GM19238 (cell line): ENCODE results near the gene HBE1.
A peak's percentile ranks its signal among the peaks of the same experiment; 100 is the strongest.
"Not testable (repeated sequence)": the region's sequence is repeated elsewhere in the genome, so short reads cannot be mapped to it uniquely, and the experiment has no call there.

Experiments used
- DNase-seq: peaks from one replicate; pipeline ENCODE4 v3.0.0; 2011; ENCODE audit warnings: low spot score; ENCODE audit not compliant: insufficient read length

Gene HBE1

DNA sequence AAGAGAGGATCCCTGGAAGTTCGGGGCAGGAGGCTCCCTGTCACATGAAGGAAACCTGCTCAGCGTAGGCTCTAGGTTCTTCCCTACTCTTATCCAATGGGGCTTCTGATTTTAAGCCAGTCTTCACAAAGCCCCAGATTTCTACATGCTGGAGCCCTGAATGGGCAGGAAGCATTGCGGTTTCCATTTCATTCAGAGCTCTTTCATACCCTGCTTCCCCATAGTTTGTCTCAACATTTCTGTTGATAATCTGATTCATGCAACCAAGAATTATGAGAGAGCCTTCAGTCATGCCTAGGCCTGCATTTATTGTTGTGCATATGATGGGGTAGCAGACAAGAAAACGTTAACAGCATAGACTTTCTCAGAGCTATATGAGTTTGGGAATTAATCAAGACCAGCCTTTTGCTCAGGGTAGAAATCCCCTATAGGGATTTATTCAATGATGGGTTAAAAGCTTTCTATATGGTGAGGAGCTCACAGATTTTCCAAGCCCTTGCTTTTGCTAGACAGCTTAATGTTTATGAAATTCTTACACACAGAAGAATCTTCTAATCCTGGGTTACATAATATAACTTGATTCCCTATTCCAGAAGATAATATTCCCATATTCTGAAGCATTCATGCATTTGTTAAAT, 16.1 kb upstream of the HBE1 start:
- DNase-seq = no peak

DNA sequence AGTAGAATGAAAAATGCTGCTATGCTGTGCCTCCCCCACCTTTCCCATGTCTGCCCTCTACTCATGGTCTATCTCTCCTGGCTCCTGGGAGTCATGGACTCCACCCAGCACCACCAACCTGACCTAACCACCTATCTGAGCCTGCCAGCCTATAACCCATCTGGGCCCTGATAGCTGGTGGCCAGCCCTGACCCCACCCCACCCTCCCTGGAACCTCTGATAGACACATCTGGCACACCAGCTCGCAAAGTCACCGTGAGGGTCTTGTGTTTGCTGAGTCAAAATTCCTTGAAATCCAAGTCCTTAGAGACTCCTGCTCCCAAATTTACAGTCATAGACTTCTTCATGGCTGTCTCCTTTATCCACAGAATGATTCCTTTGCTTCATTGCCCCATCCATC, 14.9 kb upstream of the HBE1 start:
- no peak for DNase-seq

DNA sequence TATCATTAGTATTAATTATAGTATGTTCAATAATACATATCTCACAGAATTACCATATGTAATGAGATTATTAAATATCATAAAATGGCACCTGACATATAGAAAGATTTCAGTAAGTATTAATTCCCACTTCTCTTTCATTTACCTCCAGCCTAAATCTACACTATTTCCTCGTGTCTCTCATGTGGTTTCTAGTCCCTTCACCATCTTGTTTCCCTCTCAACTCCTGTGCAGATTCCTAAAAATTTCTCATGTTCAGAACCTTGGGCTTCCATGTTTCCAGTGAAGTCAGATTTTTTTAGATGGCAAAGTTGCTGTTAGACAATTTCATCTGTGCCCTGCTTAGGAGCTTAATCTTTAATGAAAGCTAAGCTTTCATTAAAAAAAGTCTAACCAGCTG, 14.1 kb upstream of the HBE1 start:
- DNase-seq = no peak

DNA sequence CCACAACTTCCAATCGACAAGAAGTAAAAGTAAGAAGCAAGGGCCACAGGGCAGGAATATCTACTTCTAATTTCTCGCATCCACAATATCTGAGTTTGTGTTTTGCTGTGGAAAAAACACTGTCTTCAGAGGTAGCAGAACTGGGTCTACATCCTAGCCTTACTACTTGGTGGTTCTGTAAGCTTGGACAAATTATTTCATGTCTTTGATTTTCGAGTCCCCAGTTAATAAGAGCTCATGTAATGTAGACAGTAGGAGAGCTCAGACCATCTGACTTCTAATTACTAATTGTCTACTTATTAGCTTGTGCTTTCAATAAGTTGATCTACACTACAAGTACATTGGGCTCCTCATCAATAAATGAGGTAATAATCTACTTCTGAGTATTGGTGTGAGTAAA, 13.3 kb upstream of the HBE1 start:
- no peak for DNase-seq

DNA sequence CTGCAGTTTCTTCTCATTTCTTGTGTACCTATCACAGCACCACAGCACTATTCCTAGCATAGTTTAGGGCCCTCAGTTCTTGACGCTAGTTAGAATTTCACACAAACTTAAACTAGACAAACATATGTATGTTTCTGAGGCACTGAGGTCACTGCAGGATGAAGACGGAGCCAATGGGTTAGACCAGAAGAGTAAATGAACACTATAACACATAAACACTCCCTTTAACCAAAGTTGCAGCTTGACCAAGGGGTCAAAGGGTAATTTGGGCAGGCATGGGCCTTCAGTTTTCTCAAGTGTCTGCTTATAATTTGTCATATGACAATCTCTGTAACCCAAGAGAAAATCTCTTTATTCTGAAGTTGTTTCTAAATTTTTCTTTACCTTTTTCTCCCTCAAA, 12.9 kb upstream of the HBE1 start:
- DNase-seq = no peak

DNA sequence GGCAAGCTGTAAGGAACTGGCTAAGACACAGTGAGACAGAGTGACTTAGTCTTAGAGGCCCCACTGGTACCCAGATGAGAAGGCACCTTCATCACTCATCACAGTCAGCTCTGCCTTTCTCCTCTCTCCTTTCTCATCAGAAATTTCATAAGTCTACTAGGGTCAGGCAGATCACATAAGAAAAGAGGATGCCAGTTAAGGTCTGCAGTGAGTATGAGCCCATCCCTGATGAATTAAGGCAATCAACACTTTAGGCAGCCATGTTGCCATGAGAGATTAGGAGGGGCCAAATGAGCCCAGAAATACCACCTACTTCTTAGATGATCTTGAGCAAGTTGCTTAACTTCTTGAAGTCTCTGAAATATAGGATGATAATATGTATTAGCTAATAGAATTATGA, 11.9 kb upstream of the HBE1 start:
- DNase-seq = no peak

DNA sequence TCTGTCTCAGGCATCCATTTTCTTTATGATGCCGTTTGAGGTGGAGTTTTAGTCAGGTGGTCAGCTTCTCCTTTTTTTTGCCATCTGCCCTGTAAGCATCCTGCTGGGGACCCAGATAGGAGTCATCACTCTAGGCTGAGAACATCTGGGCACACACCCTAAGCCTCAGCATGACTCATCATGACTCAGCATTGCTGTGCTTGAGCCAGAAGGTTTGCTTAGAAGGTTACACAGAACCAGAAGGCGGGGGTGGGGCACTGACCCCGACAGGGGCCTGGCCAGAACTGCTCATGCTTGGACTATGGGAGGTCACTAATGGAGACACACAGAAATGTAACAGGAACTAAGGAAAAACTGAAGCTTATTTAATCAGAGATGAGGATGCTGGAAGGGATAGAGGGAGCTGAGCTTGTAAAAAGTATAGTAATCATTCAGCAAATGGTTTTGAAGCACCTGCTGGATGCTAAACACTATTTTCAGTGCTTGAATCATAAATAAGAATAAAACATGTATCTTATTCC, 10.9 kb upstream of the HBE1 start:
- peak; percentile 30 for DNase-seq

DNA sequence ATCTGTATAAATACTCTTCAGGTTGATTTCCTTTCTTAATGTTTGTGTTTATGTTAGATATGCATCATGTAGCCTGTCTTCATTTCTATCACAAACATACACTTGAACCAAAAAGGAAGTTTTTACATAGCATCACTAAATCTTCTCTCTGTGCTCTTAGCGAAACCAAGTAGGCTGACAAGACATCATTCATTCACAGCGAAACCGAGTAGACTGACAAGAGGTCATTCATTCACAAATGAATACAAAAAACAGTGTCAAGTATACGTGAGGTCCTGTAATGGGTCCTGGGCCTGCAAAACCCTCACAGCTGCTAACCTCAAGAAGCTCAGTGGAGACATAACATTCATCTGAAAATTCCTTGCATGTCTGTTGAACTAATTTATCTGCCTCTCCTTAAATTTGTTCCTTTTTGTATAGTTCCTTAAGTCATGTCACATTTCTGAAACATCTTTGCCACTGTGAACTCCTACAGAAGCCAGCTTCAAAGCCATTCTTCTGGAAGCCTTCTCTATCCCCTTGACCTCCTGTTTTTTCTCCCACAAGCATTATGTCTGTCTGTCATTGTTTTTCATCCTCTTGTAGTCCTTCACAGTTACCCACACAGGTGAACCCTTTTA, 9.8 kb upstream of the HBE1 start:
- DNase-seq = no peak

DNA sequence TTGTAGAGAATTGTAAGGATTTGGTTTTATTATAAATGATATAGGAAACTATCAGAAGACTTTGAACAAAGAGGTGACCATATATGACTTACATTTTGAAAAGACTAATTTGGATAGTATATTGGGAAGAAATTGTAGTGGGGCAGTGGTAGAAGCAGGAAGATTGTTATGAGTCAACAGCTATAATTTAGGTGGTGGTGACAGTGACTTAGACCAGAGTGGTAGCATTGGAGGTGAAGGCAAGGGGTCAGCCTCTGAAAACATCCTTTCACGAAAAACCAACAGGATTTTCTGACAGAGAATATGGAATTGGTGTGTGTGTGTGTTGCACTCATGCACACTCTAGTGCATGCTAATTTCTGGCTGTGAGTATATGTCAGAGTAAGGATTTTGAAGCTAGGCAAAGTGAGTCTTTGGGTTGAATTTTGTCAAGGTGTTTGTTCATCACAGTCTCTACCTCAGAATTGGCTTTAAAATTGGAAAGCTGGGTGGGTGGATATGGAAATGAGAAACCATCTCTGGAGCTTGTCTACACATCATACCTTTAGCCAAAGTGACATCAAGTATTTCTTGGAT, 8.2 kb upstream of the HBE1 start:
- no peak for DNase-seq

DNA sequence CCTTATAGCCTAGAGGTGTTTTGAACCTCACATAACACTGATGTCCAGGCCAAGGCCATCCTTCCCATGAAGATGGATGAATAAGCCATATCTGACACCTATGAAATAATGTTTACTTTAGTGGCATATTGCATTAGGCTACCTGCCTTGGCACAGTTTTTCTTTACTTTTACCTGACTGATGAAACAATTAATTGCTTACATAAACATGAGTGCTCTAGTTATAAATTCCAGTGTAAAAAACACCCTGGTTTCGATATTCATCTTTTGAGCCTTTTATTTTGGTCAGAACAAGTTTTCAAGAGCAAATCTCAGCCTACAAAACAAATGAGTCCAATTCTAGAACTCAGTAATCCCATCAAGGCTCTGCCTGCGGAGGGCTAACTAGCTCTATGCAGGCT, 7.0 kb upstream of the HBE1 start:
- DNase-seq = no peak

DNA sequence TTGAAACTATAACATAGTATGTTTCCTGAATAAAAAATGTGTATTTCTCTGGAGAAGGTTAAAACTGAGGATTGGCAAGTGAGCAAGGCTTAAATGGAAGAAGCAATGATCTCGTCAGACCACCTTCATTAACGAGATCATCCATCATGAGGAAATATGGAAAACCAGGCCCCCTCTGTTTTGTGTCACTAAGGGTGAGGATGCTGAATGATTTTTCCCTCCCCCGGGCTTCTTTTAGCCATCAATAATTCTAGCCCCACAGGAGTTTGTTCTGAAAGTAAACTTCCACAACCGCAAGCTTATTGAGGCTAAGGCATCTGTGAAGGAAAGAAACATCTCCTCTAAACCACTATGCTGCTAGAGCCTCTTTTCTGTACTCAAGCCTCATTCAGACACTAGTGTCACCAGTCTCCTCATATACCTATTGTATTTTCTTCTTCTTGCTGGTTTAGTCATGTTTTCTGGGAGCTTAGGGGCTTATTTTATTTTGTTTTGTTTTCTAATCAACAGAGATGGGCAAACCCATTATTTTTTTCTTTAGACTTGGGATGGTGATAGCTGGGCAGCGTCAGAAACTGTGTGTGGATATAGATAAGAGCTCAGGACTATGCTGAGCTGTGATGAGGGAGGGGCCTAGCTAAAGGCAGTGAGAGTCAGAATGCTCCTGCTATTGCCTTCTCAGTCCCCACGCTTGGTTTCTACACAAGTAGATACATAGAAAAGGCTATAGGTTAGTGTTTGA, 5.8 kb upstream of the HBE1 start:
- no peak for DNase-seq

DNA sequence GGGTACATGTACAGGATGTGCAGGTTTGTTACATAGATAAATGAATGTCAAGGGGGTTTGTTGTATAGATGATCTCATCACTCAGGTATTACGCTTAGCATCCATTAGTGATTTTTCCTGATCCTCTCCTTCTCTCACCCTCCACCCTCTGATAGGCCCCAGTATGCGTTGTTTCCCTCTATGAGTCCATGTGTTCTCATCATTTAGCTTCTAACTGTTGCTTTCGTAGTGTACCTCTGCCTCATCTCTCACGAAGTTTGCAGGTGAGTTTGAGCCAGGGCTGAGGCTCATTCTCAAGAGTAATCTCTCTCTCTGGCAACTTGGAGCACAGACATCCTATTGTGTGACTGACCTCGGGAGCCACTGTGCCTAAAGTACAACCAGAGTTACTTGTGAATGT, 4.7 kb upstream of the HBE1 start:
- no peak for DNase-seq

DNA sequence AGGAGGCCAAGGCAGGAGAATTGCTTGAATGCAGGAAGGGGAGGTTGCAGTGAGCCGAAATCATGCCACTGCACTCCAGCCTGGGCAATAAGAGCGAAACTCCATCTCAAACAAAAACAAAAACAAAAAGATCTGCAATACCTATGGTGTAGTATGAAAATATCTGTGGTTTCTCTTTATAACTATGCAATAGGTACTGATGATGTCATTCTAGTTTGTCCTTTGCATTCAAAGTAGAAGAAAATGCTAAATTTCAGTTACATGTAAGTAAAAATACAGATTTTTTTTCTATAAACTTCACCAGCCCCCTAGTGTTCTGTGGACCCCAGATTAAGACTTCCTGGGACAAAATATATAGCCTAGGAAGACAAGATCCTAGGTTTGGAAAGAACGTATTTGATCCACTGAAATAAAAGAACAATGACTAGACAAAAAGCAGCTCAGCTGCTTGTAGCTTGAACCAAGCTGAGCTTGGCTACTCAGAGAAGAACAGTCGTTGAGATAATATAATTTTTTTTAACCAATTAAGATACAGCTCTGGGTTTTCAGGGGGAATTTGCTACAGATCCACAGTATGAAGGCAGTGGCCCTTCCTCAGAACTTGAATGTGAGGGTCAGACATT, 2.8 kb upstream of the HBE1 start:
- DNase-seq = no peak

DNA sequence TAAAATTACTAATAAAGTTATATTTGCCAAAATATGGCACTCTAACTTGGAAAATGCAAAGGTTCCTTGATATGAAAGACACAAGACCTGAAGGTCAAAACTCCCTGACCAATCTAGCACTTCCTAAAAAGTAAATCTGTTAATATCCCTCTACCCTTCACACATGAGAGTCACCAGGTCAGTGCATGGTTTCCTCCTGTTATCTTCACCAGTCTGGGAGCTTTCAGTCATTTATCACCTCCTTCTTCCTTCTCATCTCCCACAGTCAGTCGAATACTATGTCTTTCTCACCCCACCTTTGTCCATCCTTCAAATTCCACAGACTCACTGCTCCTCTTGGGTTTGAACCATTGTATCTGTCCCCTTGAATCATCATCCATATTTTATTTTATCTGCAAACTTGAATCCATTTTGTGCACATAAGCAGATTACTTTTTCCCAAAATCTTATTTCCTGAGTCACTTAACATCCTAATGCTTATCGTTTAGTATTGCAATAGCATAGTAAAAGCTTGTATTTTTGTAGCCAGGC, 2.6 kb downstream of the HBE1 start:
- DNase-seq = no peak

DNA sequence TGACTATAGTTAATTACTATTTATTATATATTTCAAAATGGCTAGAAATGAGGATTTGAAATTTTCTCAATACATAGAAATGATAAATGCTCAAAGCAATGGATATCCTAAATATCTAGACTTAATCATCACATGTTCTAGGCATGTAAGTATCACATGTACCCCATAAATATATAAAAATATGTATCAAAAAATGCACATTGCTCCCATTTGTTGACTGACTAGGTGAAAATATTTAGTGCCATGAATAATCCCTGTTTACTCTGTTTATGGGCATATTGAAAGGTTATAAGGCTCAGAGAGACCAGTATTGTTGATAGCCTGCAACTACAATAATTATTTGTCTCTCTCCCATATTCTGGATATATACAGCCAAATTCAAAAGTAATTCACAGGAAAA, 3.1 kb downstream of the HBE1 start:
- no peak for DNase-seq

DNA sequence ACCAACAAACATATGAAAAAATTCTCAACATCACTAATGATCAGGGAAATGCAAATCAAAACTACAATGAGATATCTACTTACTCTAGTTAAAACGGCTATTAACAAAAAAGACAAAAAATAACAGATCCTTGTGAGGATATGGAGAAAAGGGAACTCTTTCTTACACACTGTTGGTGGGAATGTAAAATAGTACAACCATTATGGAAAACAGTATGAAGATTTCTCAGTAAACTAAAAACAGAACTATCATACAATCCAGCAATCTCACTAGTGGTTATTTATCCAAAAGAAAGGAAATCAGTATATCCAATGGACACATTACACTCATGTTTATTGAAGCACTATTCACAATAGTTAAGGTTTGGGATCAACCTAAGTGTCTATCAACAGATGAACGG, 3.9 kb downstream of the HBE1 start:
- DNase-seq = no peak

DNA sequence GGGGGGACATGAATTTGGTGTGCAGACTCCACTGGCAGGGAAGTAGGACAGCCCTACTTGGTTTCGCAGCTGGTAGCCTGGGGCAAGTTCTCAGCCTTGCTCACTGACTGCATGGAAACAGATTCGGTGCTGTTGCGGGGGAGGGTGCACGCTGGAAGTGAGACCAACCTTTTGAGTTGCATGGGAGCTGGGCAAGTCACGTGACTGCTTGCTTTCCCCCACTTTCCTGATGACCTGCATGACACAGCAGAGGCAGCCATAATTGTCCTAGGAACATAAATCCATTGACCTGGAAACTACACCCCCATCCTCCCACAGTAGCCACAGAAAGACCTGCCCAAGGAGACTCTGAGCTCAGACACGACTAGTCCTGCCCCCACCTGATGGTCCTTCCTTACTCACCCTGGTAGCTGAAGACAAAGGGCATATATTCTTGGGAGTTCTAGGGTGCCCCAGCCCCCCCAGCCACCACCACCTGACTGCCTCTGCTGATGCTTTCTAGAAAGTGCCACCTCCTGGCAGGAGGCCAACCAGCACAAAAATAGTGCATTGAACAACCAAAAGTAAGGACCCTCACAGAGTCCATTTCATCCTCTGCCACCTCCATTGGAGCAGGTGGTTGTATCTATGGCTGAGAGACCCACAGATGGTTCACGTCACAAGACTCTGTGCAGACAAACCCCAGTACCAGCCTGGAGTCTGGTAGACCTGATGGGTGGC, 11.0 kb downstream of the HBE1 start:
- no peak for DNase-seq

DNA sequence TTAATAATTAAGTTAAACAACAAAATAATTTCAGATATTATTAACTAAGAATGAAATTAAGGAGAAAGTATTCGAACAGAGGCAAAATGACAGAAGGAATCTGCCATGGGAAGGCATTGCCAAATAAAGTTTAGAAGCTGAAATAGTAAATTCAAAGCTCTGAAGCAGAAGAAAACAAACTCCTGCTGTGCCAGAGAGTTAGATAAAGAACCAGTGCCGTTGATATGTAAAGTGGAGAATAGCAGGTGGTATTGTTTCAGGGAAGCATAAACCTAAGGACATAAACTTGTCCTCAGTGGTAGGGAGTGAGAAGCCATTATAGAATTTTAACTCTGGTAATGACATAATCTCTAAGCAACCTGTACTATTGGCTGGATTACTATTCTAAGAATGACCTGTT, 12.4 kb downstream of the HBE1 start:
- DNase-seq = no peak

DNA sequence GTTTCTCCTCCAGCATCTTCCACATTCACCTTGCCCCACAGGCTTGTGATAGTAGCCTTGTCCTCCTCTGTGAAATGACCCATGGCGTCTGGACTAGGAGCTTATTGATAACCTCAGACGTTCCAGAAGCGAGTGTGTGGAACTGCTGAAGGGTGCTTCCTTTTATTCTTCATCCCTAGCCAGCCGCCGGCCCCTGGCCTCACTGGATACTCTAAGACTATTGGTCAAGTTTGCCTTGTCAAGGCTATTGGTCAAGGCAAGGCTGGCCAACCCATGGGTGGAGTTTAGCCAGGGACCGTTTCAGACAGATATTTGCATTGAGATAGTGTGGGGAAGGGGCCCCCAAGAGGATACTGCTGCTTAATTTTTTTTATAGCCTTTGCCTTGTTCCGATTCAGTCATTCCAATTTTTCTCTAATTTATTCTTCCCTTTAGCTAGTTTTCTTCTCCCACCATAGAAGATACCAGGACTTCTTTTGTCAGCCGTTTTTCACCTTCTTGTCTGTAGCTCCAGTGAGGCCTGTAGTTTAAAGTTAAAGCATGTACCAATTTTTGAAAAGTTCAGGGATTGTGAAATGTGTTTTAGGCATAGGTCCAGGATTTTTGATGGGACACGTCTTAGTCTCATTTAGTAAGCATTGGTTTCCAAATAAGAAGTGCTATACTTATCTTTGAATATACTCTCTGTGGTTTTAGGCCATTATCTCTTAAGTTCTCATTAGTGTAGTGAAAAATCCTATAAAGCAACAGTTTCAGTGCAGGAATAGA, 14.9 kb downstream of the HBE1 start, which contains the start of gene HBG2:
HBG2 (minus strand) TSS at position 136 of the 768 bp plus-strand sequence; CDS start at position 83, 53 bp downstream.
- DNase-seq = not testable (repeated sequence)

DNA sequence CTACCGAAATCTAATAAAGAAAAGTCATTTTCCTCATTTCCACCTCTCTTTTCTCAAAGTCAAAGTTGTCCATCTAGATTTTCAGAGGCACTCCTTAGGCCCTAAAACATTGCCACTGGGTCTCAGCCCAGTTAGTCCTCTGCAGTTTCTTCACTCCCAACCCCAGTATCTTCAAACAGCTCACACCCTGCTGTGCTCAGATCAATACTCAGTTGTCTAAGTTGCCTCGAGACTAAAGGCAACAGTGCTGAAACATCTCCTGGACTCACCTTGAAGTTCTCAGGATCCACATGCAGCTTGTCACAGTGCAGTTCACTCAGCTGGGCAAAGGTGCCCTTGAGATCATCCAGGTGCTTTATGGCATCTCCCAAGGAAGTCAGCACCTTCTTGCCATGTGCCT, 15.7 kb downstream of the HBE1 start:
- not testable (repeated sequence) for DNase-seq
